Endothelial cell of umbilical vein (primary cell): ENCODE measurements around the gene SLC35D1. TPM values are rescaled to one million over a fixed set of nuclear protein-coding genes. Genes with fewer than 3 reads are reported as not detected.

Experiments
- BruUV-seq: library from RNA; stranded (reverse); fragments of 400-500 nt; replicated peaks from 2 replicates; lab custom pipeline; 2021; lab: Mats Ljungman, UMichigan
- CTCF ChIA-PET: fragments of 300-600, 350-600 bp; sonication (Branson Sonifier 250); formaldehyde crosslinking; loops from one replicate; lab custom pipeline; 2021; ENCODE audit warnings: antibody characterized with exemption, inconsistent platforms; lab: Charles Lee
- POLR2A ChIA-PET: fragments of 300-600, 350-600 bp; sonication (Branson Sonifier 250); formaldehyde crosslinking; loops from one replicate; lab custom pipeline; 2021; ENCODE audit warnings: antibody characterized with exemption, inconsistent platforms; lab: Charles Lee
- DNase-seq: peaks from one replicate; pipeline ENCODE4 v3.0.0-alpha.2; 2011; ENCODE audit warnings: low read depth, low spot score
- FAIRE-seq: peaks from 2 replicates; lab custom pipeline; 2011; peaks lifted over from hg19 to GRCh38; lab: Jason Lieb, UNC
- H2AFZ ChIP-seq: 2 replicates; pipeline ENCODE4 v1.6.0; 2012; ENCODE audit warnings: low read depth, low read length, control low read depth, inconsistent platforms
- H3K27ac ChIP-seq: 2 replicates; pipeline ENCODE4 v1.5.1; 2011; ENCODE audit warnings: low read depth, mild to moderate bottlenecking, control low read depth, low read length, moderate library complexity; ENCODE audit not compliant: insufficient read depth
- H3K27me3 ChIP-seq, 2 experiments: 2 replicates each; pipeline versions ENCODE4 v1.6.0 to v1.6.1; 2011; ENCODE audit warnings: low read length in 2 of 2, mixed read lengths in 1 of 2; ENCODE audit not compliant: control insufficient read depth in 2 of 2, insufficient read depth in 2 of 2
- H3K36me3 ChIP-seq, 2 experiments: 2 replicates in 1 of 2; 3 replicates in 1 of 2; pipeline ENCODE4 v1.5.1; 2011; ENCODE audit warnings: low read length in 2 of 2, mild to moderate bottlenecking in 1 of 2, moderate library complexity in 1 of 2; ENCODE audit not compliant: control insufficient read depth in 2 of 2, insufficient read depth in 2 of 2; ENCODE audit errors: extremely low read depth in 1 of 2
- H3K4me1 ChIP-seq: 3 replicates; pipeline ENCODE4 v1.5.1; 2011; ENCODE audit warnings: mild to moderate bottlenecking, low read length; ENCODE audit not compliant: control insufficient read depth, insufficient read depth; ENCODE audit errors: extremely low read depth
- H3K4me2 ChIP-seq: 2 replicates; pipeline ENCODE4 v1.6.1; 2011; ENCODE audit warnings: low read length, control low read depth, mixed read lengths; ENCODE audit not compliant: insufficient read depth
- H3K4me3 ChIP-seq, 3 experiments: fragments of 200-600 bp in 1 of 3; sonication (generic), shearing (Covaris generic) in 1 of 3; replicated peaks in 1 of 3; 2 replicates each; pipeline ENCODE4 v1.5.1; 2011 to 2016; ENCODE audit warnings: control low read depth in 3 of 3, low read length in 3 of 3, mild to moderate bottlenecking in 2 of 3, inconsistent platforms in 1 of 3, low read depth in 1 of 3, moderate library complexity in 1 of 3; ENCODE audit not compliant: insufficient read depth in 1 of 3
- H3K79me2 ChIP-seq: 2 replicates; pipeline ENCODE4 v1.6.0; 2012; ENCODE audit warnings: low read length, inconsistent platforms; ENCODE audit not compliant: control insufficient read depth, insufficient read depth
- H3K9ac ChIP-seq: replicated peaks from 2 replicates; pipeline ENCODE3; 2011; ENCODE audit warnings: low read length, control low read depth; ENCODE audit not compliant: insufficient read depth; ENCODE audit errors: extremely low read depth
- H3K9me1 ChIP-seq: replicated peaks from 3 replicates; pipeline ENCODE4 v1.6.0; 2011; ENCODE audit warnings: mild to moderate bottlenecking, low read length; ENCODE audit not compliant: control insufficient read depth, insufficient read depth; ENCODE audit errors: extremely low read depth
- H3K9me3 ChIP-seq: replicated peaks from 2 replicates; pipeline ENCODE4 v1.5.1; 2012; ENCODE audit warnings: low read length, inconsistent platforms; ENCODE audit not compliant: control insufficient read depth, insufficient read depth
- H4K20me1 ChIP-seq: replicated peaks from 2 replicates; pipeline ENCODE3; 2011; ENCODE audit warnings: mild to moderate bottlenecking, low read length; ENCODE audit not compliant: control insufficient read depth, insufficient read depth; ENCODE audit errors: extremely low read depth
- EZH2 ChIP-seq: IDR thresholded peaks from 2 replicates; pipeline ENCODE4 v1.6.1; 2012; ENCODE audit warnings: borderline replicate concordance, low read depth, mild to moderate bottlenecking, moderate library complexity, low read length, inconsistent platforms; ENCODE audit not compliant: severe bottlenecking
- FOS ChIP-seq: IDR thresholded peaks from 2 replicates; pipeline ENCODE4 v1.6.1; 2011; ENCODE audit warnings: mild to moderate bottlenecking, low read length, moderate library complexity, borderline replicate concordance; ENCODE audit not compliant: insufficient read depth
- GATA2 ChIP-seq: IDR thresholded peaks from 2 replicates; pipeline ENCODE4 v1.7.0; 2011; ENCODE audit warnings: low read depth, mild to moderate bottlenecking, moderate library complexity, mixed read lengths, low read length; ENCODE audit not compliant: insufficient read length, insufficient read depth
- JUN ChIP-seq: IDR thresholded peaks from 2 replicates; pipeline ENCODE4 v1.6.1; 2011; ENCODE audit warnings: borderline replicate concordance, low read depth; ENCODE audit not compliant: insufficient read length, insufficient read depth
- MYC ChIP-seq: IDR thresholded peaks from one replicate; pipeline ENCODE4 v1.6.1; 2011; ENCODE audit warnings: mild to moderate bottlenecking, low read depth, low read length
- POLR2A ChIP-seq: IDR thresholded peaks from 2 replicates; pipeline ENCODE4 v1.6.1; 2012; ENCODE audit warnings: low read depth, mild to moderate bottlenecking, control low read depth, low read length
- POLR2AphosphoS5 ChIP-seq: IDR thresholded peaks from 2 replicates; pipeline ENCODE4 v1.6.1; 2012; ENCODE audit warnings: low read depth, mild to moderate bottlenecking, control low read depth, low read length, moderate library complexity; ENCODE audit not compliant: insufficient read depth
- dilution Hi-C: fragments of 300-500 bp; cut with MboI; formaldehyde crosslinking; loops from one replicate; pipeline ENCODE4 v1.15.0; 2019; ENCODE audit warnings: low sequenced_read_pairs; ENCODE audit not compliant: extremely low pct_ligation_motif_present
- intact Hi-C: fragments of 100-400 bp; cut with micrococcal nuclease; formaldehyde crosslinking; loops from one replicate; pipeline ENCODE4 v1.10.0; 2022
- polyA plus RNA-seq, 4 experiments: library from polyadenylated mRNA; depleted of rRNA in 3 of 4; stranded (reverse) in 3 of 4; unstranded in 1 of 4; fragments of >200 nt; gene quantifications; 2 replicates each; pipeline versions ENCODE4 v1.2.1 to v1.2.3, GENCODE V29; 2011 to 2012; ENCODE audit warnings: missing spikeins in 1 of 4
- total RNA-seq: library from RNA; stranded (reverse); gene quantifications from 2 replicates; pipeline ENCODE4 v1.2.3, GENCODE V29; 2021
- TF ChIP-seq, protein P1 (sequence below), 2 donors: IDR thresholded peaks; 1 replicate in 1 of 2; 2 replicates in 1 of 2; pipeline ENCODE4 v1.5.1; 2011; ENCODE audit warnings: low read length in 2 of 2, mild to moderate bottlenecking in 2 of 2, moderate library complexity in 2 of 2, control low read depth in 1 of 2, inconsistent platforms in 1 of 2, low read depth in 1 of 2; ENCODE audit not compliant: insufficient read depth in 1 of 2; ENCODE audit errors: extremely low read depth in 1 of 2
- TF ChIP-seq, protein P2 (sequence below): IDR thresholded peaks from 2 replicates; pipeline ENCODE4 v1.6.1; 2011; ENCODE audit not compliant: insufficient read depth, insufficient read length

Gene SLC35D1
- total and polyA plus RNA-seq, 2 donors (not counting 3 experiments of a cell fraction or from before 2014, with no cell fraction given) = 3.5 to 6.6 TPM

DNA sequence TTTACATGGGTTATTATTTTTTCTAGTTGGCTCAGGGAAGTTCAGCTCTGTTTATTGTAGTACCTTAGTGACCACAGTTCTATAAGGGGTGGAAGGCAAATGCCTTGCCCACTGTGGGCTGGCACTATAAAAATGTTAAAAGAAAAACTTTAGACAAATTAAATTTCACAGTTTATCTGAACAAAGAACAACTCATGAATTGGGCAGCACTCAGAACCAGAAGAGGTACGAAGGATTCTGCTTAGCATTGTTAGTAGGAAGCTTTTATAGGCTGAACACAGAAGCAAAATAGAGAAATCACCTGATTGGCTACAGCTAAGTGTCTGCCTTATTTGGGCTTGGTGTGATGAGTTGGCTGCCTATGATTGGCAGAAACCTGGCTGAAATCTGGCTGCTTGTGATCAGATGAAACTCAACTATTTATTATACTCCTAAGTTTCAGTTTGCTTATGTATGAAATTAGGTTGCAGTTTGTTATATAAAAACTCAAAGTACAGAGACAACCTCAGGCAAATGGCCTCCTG is 35.8 kb upstream of the SLC35D1 start:
- FAIRE-seq (no peak), DNase-seq (no peak)
- Histone ChIP-seq H3K9me1 (no peaks in the 10 kb centered on the region), H3K79me2 (no peaks in the 10 kb centered on the region), H4K20me1 (no peaks in the 10 kb centered on the region), H3K9ac (no peak overlapping the region), H3K4me3 (no peak overlapping the region), H3K27me3 (peaks cover 3 to 5% of the 10 kb centered on the region in 2 experiments), H2AFZ (no peak overlapping the region), H3K4me2 (no peak overlapping the region), H3K9me3 (no peaks in the 10 kb centered on the region), H3K4me1 (no peaks in the 10 kb centered on the region), H3K36me3 (no peaks in the 10 kb centered on the region), H3K27ac (no peak overlapping the region)
- TF ChIP-seq POLR2AphosphoS5 (no peak), MYC (no peak), EZH2 (no peak), JUN (no peak), GATA2 (no peak), POLR2A (no peak)
- TF ChIP-seq, protein P1, sequence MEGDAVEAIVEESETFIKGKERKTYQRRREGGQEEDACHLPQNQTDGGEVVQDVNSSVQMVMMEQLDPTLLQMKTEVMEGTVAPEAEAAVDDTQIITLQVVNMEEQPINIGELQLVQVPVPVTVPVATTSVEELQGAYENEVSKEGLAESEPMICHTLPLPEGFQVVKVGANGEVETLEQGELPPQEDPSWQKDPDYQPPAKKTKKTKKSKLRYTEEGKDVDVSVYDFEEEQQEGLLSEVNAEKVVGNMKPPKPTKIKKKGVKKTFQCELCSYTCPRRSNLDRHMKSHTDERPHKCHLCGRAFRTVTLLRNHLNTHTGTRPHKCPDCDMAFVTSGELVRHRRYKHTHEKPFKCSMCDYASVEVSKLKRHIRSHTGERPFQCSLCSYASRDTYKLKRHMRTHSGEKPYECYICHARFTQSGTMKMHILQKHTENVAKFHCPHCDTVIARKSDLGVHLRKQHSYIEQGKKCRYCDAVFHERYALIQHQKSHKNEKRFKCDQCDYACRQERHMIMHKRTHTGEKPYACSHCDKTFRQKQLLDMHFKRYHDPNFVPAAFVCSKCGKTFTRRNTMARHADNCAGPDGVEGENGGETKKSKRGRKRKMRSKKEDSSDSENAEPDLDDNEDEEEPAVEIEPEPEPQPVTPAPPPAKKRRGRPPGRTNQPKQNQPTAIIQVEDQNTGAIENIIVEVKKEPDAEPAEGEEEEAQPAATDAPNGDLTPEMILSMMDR (IDR thresholded peaks at IDR 0.05; ENCODE audit: extremely low read depth in 1 of 2, insufficient read depth in 1 of 2, low read depth in 1 of 2, low read length in 2 of 2) = no peak
- no TSS peak for BruUV-seq
- intact Hi-C loops (no loop called here), dilution Hi-C loops (no loop called here)
- ChIA-PET POLR2A (no interaction called here), CTCF (no interaction called here)

DNA sequence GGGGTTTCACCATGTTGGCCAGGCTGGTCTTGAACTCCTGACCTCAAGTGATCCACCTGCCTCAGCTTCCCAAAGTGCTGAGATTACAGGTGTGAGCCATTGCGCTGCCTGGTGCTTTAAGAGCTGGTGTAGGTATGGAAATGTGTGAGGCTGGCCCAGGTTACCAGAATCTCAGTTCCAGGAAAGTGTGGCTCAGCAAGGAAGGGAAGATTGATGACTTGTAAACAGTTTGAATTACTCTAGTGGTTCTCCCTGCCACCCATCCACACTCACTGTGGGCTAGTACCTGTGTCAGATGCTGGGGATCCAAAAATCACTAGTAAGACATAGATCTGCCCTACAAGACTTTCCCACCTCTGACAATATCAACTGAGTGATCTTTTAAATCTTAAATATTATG is 34.5 kb upstream of the SLC35D1 start:
- dilution Hi-C loops = no loop called here
- no peaks in the 10 kb centered on the region for H4K20me1 ChIP-seq
- H3K4me1 ChIP-seq = no peaks in the 10 kb centered on the region
- BruUV-seq = no TSS peak
- DNase-seq (no peak), FAIRE-seq (no peak)
- no peaks in the 10 kb centered on the region for H3K9me3 ChIP-seq
- H3K4me3 ChIP-seq = no peak overlapping the region
- ChIA-PET CTCF (no interaction called here), POLR2A (no interaction called here)
- H3K79me2 ChIP-seq = no peaks in the 10 kb centered on the region
- H3K4me2 ChIP-seq = no peak overlapping the region
- TF ChIP-seq, protein P1 (IDR thresholded peaks at IDR 0.05; ENCODE audit: extremely low read depth in 1 of 2, insufficient read depth in 1 of 2, low read depth in 1 of 2, low read length in 2 of 2) = no peak
- TF ChIP-seq EZH2 (no peak), JUN (no peak), POLR2A (no peak), POLR2AphosphoS5 (no peak), FOS (no peak), GATA2 (no peak), MYC (no peak)
- TF ChIP-seq, protein P2, sequence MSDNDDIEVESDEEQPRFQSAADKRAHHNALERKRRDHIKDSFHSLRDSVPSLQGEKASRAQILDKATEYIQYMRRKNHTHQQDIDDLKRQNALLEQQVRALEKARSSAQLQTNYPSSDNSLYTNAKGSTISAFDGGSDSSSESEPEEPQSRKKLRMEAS = no peak
- no peaks in the 10 kb centered on the region for H3K9me1 ChIP-seq
- H3K27me3 ChIP-seq = peaks cover 0 to 5% of the 10 kb centered on the region in 2 experiments
- H3K9ac ChIP-seq = no peak overlapping the region
- H3K27ac ChIP-seq = no peak overlapping the region
- intact Hi-C loops = no loop called here
- H2AFZ ChIP-seq = no peak overlapping the region
- H3K36me3 ChIP-seq = no peaks in the 10 kb centered on the region
